Measurements from ENCODE around the gene FKBP15.

- TF ChIP-seq CTCF (conservative IDR thresholded peaks at IDR 0.05) (no peak), ZFX (IDR thresholded peaks at IDR 0.05) (no peak)
Measured at GRCh38 chr9:113177251-113177650, 43.8 kb downstream of the FKBP15 start.
